Suppressor macrophage treated with lipopolysaccharide for 1 hour (primary cell): ENCODE measurements around the gene ISOC1.

ENCODE experiments used
- DNase-seq, 3 donors: peaks; one replicate each; pipeline ENCODE4 v3.0.0-alpha.2; 2020 to 2022

ISOC1 gene

DNA sequence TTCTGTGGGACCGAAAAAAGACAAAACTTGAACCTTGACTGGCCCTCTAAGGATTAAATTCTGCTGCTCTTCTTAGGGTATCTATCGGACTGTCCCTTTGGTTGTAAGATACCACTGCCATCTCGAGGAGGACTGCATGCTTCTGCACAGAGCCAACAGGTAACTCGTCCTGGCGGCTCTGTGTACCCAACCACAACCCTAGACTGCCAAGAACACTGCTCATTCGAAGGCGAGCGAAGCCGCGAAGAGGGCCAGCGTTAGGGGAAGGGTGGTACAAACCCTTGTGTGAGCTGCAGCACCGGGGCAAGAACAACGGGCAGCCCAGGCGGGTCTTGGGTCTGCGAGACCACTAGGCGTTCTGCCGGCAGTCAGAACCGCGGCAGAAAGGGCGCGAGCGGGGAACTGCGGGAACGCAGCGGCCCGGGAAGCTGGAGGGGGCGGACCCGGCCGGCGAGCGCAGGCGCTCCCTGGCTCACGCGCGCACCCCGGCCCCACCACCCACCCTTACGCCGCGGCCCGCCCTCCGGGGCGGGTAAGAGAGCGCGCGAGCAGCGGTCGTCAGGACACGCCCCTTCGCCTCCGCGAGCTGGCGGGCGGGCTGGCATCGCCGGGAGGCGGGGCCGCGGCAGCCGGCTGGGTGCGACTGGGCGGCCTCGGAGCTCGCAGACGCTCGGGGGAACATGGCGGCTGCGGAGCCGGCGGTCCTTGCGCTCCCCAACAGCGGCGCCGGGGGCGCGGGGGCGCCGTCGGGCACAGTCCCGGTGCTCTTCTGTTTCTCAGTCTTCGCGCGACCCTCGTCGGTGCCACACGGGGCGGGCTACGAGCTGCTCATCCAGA lies at the start of gene ISOC1:
Gene ISOC1 (plus strand): TSS at position 663 of the 837 bp plus-strand sequence. CDS start 18 bp downstream, at position 681.
- DNase-seq = peak; percentile 93 to 97 (median 97)

DNA sequence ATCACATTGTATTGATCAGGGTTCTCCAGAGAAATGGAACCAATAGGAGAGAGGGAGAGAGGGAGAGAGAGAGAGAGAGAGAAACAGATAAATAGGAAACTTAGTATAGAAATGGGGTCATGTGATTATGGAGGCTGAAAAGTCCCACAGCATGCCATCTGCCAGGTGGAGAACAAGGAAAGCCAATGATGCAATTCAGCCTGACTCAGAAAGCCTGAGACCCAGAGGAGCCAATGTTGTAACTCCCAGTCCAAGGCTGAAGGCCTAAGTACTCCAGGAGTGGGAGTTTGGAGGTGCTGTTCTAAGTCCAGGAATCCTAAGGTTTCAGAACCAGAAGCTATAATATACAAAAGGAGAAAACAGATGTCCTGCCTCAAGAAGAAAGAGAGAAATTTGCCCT lies 48.4 kb upstream of the ISOC1 start:
- no peak for DNase-seq

DNA sequence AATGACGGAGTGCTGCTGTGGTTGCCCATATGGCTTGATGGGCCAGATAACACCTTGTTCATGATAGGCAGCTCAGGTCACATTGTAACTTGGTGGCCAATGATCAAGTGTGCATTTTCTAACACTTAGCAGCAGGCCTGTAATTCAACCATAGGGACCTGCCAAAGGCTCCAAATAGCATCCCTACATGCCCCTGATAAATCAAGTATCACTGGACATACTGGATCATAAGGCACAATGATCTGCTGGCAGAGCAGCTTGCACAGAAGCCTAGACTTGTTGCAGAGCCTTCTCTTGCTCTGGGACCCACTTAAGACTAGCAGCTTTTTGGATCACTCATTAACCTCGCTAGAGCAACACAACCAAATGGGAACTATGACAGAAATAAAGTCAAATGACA lies 46.0 kb upstream of the ISOC1 start:
- DNase-seq = no peak

DNA sequence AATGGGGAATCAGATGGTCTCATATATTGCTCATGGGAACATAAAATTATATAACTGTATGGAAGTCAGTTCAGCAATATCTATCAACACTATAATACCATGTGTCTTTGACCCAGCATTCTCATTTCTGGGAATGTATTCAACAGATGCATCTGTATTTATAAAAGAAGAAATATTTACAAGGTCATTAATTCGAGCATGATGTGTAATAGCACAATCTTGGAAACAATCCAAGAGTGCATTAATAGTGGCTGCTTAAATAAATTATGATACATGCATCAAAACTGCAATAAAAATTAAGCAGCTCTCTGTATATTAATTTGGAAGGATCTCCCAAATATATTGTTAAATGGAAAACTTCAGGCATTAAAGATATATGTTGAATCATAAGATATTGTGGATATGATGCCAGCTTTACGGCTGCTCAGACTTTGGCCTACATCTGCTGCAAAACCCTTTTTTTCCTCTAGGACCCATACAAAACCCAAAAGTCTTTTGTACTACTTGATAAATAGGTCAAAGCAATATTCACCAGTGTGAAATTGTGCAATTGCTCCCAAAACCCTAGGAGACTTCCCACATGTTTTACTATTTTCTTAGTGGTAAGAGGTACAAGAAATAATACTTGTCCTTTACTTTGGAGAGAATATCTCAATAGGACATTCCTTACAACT lies 45.3 kb upstream of the ISOC1 start:
- no peak for DNase-seq

DNA sequence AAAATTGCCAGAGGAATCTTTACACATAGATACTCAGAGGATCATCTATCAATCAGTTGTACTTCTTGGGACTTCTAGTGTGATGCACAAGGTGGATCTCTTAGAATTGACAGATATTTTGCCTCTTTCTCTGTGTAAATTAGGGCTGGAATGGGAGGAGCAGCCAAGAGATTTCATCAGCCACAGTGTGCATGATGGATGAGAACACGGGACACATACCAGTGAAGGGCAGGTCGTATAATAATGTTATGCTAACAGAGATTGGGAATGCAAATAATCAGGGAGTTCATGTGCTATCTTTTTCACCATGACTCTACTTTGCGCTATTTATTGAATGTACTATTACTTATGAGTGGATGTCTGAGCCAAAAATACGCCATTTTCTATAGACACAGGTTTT lies 43.3 kb upstream of the ISOC1 start:
- DNase-seq = no peak

DNA sequence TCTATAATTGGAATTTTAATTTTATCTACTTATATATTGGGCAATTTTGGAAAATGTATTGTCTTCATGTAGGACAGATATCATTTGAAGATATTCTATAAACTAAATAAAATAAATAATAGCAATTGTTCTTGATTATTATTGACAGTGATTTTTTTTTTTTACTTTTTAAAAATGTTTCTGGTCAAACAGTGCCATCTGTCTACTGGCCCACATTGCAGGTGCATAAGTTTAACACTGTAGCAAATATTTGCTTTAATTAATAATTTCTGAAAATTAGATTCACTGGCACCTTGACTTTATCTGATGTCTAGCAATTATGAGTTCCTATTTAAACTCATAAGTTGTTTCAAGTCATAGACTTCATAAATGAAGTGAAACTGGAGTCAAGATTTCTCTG lies 41.1 kb upstream of the ISOC1 start:
- no peak for DNase-seq

DNA sequence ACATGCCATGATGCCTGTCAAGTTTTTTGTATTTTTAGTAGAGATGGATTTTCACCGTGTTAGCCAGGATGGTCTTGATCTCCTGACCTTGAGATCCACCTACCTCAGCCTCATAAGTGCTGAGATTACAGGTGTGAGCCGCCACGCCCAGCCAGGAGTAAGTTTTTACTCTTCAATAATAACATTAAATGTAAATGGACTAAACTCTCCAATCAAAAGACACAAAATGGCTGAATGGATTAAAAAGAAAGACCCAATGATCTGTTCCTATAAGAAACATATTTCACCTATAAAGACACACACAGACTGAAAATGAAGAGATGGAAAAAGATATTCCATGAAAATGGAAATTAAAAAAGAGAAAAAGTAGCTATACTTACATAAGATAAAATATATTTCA lies 37.2 kb upstream of the ISOC1 start:
- no peak for DNase-seq

DNA sequence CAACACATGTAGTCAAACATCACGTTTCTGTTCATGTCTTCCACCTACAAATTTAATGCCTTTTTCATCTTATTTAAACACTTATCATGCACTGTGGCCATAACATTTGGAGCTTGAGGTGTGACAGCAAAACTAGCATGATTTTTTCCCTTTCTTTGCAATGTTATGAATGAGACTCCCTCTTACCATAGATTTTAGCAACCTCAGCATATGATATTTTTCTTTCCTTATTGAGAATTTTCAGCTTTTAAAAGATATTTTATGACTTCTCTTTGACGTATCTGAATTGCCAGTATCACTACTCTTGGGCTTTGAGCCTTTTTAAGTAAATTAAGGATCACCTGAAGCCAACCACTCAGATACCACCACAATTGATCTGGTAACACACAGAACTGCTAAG lies 32.7 kb upstream of the ISOC1 start:
- no peak for DNase-seq

DNA sequence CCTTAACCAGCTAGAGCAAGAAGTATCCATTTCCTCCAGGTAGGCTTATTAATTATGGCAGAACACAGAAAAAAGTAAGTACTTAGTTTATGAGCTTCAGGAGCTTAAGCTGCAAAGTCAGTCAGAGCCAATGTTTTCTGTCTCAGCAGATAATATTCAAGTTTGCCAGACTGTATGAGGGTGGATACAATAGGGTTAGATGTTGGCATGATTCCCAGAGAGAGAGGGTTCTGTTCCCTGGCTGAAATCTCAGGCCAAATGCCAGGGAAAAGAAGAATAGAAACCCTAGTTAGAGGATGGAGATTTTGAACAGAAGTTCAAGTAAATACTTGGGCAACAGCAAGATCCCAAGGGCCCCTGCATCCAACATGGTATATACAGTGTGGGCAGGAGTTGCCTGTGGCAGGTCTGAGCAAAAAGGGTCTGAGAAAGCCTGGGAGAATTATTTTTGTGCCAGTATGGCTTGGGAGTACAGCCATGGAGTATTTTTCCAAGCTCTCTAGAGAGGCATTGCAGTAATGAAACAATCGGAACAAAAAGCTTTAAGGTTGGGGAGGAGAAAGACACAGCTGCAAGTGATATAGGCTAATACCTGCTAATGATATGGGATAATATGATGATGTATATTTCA lies 31.0 kb upstream of the ISOC1 start:
- DNase-seq = no peak

DNA sequence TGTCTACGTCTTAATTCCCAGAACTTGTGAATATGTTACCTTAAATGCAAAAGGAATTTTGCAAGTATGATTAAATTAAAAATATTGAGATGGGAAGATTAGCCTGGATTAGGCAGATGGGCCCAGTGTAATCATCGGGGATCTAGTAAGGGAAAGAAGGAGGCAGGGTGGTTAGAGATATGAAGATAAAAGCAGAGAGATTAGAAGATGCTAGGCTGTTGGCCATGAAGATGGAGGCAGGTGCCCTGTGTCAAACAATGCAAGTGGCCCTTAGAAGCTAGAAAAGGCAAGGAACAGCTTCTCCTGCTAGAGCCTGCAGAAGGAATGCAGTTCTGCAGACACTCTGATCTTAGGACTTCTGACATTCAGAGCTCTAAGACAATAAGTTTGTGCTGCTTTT lies 28.8 kb upstream of the ISOC1 start:
- DNase-seq = no peak

DNA sequence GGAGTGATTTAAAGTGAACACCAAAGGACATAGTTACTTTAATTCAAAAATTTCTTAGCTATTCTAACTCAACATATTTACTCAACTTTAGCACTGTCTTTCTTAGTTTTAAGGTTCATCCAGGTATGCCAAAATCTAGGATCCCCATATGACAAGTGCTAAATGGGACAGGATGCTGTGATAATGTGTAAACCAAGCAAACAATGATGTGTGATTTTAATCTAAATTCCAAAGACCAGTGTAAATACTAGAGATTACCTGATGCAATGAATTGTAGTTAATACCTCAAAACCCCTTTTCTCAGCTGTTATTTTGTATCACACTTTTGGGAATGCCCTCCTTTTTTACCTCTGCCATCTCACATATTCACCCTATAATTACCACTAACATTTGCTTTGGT lies 26.8 kb upstream of the ISOC1 start:
- no peak for DNase-seq

DNA sequence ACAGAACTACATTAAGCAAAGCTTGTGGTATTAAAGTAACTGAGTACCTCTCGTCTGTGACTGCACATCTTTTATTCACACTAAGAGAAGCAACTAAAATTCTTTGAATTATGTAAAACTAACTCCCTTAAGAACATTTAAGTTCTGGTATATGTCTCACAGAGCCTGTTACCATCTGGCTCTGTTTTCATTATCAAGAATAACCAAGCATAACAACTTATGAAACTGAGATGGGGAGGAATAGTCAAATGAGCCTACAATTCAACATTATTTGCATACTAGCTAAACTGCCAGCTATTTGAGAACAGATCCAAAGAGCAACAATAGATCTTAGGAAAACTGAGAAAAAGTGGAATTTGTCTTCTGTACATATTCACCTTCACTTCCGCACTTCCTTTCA lies 25.3 kb upstream of the ISOC1 start:
- no peak for DNase-seq

DNA sequence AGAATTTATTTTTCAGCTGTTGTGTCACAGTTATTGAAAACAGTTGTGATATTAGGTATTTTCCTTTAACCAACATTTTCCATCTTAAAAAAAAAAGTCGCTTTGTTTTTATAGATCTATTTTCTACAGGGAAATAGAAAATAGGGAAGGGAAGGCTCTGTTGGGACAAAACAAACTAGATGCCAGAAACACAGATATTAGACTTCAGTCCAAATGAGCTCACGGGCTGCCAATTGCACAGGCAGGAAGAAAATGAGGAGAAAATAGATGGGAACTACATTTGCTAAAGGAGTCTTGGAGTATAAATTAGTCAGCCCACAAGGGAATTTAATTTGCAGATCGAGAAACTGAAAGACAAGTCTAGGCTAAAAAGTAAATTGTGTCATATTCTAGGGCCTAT lies 21.4 kb upstream of the ISOC1 start:
- DNase-seq = no peak

DNA sequence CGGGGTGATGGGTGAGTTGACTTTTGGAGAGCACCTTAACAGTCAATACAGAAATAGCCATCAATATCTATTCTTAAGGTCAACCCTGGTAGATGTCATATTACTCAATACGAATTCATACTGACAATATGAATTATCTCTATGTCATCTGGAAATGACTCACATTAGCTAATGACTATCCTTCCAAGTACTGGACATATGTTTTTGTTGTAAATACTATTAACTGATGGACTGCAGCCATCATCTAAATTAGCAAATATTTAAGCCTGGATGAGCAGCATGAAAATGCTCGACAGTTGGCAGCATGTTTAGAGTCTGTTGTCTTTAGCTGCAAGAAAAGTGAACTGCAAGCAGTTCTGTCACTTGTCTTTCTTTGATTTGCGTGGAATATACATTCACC lies 19.6 kb upstream of the ISOC1 start:
- DNase-seq = no peak

DNA sequence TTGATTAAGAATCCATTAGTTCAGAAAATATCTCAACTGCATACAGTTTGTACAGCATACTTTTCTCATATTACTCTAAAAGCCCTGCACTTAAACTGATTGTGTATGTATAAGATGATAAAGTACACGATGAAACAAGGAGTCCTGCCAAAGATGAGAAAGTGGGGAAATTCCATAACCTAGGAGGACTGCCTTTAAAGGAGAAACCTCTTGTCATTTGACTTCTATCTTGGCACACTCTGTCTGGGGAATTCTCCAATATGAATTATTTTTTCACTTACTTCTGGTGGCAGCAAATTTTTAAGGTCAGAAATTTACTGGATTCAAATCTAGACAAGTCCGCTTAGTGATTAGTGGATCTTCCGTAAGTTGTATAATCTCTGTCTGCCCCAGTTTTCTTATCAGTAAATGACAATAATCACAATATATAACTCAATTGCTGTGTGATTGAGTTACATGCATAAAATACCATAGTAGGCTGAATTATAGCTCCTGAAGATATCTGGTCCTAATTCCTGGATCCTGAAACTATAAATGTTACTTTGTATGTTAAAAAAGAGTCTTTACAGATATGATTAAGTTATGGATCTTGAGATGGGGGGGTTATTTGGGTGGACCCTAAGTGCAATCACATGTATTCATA lies 17.0 kb upstream of the ISOC1 start:
- no peak for DNase-seq

DNA sequence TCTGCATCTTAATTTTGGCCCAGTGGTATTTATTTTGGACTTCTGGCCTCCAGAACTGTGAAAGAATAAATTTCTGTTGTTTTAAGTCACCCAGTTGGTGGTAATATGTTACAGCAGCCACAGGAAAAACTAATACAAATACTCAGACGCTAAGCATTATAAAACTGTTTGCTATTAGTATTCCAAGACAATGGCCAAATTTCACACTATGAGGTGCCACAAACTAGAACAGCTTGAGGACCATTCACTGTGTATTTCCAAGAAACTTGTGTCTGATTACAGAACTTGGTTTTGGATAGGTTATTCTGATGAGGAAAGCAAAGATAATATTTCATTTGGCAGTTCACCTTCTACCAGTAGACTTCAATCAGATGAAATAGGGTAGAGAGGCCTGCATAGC lies 16.3 kb upstream of the ISOC1 start:
- DNase-seq = no peak

DNA sequence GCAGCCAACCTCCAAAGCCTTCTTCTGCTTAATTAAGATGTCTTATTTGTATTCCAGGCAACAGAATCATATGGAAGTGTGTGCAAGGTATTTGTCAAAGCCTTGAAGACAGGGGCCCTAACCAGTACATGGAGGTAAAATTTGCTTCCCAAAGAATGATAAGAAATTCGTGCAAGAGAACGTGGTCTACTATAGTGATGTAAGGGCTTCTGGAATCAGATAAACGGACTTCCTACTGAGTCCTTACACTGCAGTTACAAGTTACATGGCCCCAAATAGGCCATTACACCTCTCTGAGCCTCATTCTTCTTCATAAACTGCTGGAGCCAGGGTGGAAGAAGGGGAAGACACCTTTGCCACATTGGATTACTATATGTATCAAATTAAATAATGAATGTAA lies 15.9 kb upstream of the ISOC1 start:
- no peak for DNase-seq

DNA sequence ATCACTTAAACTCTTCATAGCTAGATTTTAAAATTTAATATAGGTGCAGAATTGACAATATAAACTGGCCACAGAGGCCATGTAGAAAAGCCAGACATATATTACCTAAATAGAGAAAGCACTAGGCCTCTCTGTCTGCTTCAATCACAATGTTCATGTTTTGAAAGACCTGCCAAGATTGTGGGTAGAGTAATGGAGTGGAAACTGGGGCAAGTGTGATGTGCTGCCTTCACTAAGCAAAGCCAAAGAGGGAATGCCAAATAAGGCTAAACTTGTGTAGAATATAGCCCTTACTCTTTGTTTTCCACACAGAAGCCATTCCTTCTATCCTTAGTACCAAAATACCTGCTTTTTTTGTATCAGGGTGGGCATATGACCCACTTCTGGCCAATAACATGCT lies 15.1 kb upstream of the ISOC1 start:
- no peak for DNase-seq

DNA sequence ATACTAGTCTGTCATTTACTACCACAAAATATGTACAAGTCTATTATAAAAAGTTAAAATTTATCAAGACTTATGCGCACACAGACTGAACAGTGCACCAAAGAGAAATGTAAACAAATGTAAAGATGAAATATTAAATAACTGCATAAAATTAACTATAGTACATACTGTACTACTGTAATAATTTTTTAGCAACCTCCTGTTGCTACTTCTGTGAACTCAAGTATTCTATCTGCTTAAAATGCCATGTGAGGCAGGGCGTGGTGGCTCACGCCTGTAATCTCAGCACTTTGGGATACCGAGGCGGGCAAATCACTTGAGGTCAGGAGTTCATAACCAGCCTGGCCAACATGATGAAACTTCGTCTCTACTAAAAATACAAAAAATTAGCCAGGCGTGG lies 13.8 kb upstream of the ISOC1 start:
- DNase-seq = no peak

DNA sequence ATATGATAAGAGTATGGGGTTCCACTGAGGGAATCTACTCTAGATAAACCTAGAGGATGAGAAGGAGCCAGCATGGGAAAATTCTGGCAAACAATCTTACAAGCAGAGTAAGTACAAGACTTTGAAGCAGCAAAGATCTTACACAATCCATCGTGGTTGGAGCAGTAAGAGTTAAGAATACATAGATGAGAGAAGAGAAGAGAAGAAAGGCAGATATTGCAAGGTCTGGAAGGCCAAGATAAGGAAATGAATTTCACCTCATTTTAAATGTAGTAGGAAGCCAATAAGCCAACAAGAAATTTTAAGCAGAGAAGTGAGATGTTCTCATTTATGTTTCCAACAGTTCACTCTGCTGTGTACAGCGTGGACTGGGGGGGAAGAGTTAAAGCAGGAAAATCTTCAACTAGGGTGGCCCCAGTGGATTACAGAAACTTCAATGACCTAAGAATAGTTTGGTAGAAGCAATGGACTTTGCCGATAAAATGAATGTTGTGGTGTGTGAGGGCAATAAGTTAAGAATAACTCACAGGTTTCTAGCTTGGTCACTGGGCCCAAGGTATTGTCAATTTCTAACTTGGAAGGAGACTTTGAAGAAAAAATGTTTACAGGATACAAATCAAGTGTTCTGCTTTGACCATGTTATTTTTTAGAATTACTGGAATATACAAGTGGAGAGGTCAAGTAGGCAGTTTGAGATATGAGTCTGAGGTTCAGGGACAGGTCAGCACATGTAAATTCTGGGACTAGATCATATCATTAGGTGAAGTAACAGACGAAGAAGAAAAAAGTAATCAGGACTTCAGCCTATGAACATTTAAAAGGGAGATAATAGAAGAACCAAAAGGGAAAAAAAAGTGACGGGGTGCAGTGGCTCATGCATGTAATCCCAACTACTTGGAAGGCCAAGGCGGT lies 12.1 kb upstream of the ISOC1 start:
- DNase-seq = no peak

DNA sequence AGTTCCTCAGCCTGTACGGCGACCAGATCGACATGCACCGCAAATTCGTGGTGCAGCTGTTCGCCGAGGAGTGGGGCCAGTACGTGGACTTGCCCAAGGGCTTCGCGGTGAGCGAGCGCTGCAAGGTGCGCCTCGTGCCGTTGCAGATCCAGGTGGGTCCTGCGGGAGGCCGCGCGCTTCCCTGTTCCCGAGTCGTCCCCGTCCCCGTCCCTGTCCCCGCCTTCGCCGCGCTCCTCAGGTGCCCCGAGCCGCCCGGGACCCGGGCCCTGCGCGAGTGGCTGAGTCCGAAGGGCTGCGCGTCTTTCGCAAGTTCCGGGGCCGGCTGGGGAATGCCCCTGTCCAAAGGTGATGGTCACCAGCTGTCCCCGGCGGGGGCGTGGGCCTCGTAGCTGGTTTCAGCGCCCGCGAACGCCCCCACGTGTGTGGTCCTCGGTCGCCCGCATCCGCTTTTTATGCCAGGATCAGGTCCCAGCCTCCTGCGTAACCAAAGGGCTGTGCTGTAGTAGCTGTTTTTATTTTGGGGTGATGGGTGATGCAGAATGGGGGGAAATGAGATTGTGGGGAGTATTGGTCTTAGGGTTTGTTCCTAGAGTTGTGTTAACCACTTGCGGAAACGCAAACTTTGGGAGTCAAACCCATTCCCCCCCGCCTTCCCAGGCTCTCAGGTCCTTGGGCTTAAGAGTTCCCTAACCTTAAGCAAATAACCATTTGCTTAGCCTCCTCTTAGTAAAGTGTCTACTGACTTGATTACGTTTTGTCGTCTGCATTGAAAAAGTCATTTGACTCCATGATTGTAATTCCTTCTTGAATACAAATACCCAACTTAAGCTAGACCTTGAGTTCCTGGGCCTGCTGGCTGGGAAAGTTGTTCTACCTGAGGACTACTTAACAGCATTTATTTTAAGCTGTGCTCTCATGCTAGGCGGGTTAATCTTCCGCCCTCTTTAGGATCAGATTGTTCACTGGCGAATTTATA lies 663 bp downstream of the ISOC1 start:
- DNase-seq = peak; percentile 86 to 93 (median 89)
